Measurements from ENCODE around the gene SEPTIN1.
A peak's percentile ranks its signal among the peaks of the same experiment; 100 is the strongest.

DNA sequence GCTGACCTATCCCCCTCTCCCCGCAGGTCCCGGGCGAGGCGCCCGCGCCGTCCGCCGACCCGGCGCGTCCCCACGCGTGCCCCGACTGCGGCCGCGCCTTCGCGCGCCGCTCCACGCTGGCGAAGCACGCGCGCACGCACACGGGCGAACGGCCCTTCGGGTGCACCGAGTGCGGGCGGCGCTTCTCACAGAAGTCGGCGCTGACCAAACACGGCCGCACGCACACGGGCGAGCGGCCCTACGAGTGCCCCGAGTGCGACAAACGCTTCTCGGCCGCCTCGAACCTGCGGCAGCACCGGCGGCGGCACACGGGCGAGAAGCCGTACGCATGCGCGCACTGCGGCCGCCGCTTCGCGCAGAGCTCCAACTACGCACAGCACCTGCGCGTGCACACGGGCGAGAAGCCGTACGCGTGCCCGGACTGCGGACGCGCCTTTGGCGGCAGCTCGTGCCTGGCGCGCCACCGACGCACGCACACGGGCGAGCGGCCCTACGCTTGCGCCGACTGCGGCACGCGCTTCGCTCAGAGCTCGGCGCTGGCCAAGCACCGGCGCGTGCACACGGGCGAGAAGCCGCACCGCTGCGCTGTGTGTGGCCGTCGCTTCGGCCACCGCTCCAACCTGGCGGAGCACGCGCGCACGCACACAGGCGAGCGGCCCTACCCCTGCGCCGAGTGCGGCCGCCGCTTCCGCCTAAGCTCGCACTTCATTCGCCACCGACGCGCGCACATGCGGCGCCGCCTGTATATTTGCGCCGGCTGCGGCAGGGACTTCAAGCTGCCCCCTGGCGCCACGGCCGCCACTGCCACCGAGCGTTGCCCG, 35.4 kb upstream of the SEPTIN1 start:
- no peak for TF ChIP-seq ZFP3 (tag by site-specific recombination; IDR thresholded peaks at IDR 0.05; ENCODE audit: low read depth)
- TF ChIP-seq PRDM1 (tag by site-specific recombination; IDR thresholded peaks at IDR 0.05): no peak
- TF ChIP-seq, protein P1, sequence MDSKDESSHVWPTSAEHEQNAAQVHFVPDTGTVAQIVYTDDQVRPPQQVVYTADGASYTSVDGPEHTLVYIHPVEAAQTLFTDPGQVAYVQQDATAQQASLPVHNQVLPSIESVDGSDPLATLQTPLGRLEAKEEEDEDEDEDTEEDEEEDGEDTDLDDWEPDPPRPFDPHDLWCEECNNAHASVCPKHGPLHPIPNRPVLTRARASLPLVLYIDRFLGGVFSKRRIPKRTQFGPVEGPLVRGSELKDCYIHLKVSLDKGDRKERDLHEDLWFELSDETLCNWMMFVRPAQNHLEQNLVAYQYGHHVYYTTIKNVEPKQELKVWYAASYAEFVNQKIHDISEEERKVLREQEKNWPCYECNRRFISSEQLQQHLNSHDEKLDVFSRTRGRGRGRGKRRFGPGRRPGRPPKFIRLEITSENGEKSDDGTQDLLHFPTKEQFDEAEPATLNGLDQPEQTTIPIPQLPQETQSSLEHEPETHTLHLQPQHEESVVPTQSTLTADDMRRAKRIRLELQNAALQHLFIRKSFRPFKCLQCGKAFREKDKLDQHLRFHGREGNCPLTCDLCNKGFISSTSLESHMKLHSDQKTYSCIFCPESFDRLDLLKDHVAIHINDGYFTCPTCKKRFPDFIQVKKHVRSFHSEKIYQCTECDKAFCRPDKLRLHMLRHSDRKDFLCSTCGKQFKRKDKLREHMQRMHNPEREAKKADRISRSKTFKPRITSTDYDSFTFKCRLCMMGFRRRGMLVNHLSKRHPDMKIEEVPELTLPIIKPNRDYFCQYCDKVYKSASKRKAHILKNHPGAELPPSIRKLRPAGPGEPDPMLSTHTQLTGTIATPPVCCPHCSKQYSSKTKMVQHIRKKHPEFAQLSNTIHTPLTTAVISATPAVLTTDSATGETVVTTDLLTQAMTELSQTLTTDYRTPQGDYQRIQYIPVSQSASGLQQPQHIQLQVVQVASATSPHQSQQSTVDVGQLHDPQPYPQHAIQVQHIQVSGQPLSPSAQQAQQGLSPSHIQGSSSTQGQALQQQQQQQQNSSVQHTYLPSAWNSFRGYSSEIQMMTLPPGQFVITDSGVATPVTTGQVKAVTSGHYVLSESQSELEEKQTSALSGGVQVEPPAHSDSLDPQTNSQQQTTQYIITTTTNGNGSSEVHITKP (tag by site-specific recombination; IDR thresholded peaks at IDR 0.05): no peak
- no peak for TF ChIP-seq ZNF670 (tag by site-specific recombination; IDR thresholded peaks at IDR 0.05; ENCODE audit: low read depth)
- TF ChIP-seq, protein P2, sequence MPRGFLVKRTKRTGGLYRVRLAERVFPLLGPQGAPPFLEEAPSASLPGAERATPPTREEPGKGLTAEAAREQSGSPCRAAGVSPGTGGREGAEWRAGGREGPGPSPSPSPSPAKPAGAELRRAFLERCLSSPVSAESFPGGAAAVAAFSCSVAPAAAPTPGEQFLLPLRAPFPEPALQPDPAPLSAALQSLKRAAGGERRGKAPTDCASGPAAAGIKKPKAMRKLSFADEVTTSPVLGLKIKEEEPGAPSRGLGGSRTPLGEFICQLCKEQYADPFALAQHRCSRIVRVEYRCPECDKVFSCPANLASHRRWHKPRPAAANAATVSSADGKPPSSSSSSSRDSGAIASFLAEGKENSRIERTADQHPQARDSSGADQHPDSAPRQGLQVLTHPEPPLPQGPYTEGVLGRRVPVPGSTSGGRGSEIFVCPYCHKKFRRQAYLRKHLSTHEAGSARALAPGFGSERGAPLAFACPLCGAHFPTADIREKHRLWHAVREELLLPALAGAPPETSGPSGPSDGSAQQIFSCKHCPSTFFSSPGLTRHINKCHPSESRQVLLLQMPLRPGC (tag by site-specific recombination; IDR thresholded peaks at IDR 0.05): no peak; the same call in 1 of the 2 replicates
- TF ChIP-seq, protein P3, sequence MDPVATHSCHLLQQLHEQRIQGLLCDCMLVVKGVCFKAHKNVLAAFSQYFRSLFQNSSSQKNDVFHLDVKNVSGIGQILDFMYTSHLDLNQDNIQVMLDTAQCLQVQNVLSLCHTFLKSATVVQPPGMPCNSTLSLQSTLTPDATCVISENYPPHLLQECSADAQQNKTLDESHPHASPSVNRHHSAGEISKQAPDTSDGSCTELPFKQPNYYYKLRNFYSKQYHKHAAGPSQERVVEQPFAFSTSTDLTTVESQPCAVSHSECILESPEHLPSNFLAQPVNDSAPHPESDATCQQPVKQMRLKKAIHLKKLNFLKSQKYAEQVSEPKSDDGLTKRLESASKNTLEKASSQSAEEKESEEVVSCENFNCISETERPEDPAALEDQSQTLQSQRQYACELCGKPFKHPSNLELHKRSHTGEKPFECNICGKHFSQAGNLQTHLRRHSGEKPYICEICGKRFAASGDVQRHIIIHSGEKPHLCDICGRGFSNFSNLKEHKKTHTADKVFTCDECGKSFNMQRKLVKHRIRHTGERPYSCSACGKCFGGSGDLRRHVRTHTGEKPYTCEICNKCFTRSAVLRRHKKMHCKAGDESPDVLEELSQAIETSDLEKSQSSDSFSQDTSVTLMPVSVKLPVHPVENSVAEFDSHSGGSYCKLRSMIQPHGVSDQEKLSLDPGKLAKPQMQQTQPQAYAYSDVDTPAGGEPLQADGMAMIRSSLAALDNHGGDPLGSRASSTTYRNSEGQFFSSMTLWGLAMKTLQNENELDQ (tag by site-specific recombination; IDR thresholded peaks at IDR 0.05; ENCODE audit: low read depth): no peak
- TF ChIP-seq ZNF24 (tag by site-specific recombination; IDR thresholded peaks at IDR 0.05): peak; percentile 49; the same call in 1 of the 2 replicates
- TF ChIP-seq, protein P4, sequence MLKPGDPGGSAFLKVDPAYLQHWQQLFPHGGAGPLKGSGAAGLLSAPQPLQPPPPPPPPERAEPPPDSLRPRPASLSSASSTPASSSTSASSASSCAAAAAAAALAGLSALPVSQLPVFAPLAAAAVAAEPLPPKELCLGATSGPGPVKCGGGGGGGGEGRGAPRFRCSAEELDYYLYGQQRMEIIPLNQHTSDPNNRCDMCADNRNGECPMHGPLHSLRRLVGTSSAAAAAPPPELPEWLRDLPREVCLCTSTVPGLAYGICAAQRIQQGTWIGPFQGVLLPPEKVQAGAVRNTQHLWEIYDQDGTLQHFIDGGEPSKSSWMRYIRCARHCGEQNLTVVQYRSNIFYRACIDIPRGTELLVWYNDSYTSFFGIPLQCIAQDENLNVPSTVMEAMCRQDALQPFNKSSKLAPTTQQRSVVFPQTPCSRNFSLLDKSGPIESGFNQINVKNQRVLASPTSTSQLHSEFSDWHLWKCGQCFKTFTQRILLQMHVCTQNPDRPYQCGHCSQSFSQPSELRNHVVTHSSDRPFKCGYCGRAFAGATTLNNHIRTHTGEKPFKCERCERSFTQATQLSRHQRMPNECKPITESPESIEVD (tag by site-specific recombination; IDR thresholded peaks at IDR 0.05): no peak
- no peak for TF ChIP-seq ZNF677 (tag by site-specific recombination; IDR thresholded peaks at IDR 0.05)
- TF ChIP-seq ZNF155 (tag by site-specific recombination; IDR thresholded peaks at IDR 0.05): no peak
- TF ChIP-seq ZNF560 (tag by site-specific recombination; IDR thresholded peaks at IDR 0.05; ENCODE audit: borderline replicate concordance): no peak

Data from HEK293 (cell line).